IPS-NIHi7 (cell line): ENCODE results near the gene HK1.
"Not testable (repeated sequence)": the region's sequence is repeated elsewhere in the genome, so short reads cannot be mapped to it uniquely, and the experiment has no call there.

ENCODE experiments used
- DNase-seq: peaks from one replicate; pipeline ENCODE4 v3.0.0; 2012; ENCODE audit warnings: mixed read lengths; ENCODE audit errors: extremely low spot score

The HK1 gene

GRCh38 chr10:69254877-69255276 is 23.4 kb upstream of the HK1 start:
- no peak for DNase-seq

GRCh38 chr10:69259547-69260243 is 18.6 kb upstream of the HK1 start:
- DNase-seq, result no peak

- DNase-seq, result no peak
Observed at GRCh38 chr10:69261184-69261583, 17.1 kb upstream of the HK1 start.

GRCh38 chr10:69262292-69262751 is 16.0 kb upstream of the HK1 start:
- no peak for DNase-seq

GRCh38 chr10:69265521-69265920 is 12.8 kb upstream of the HK1 start:
- no peak for DNase-seq

GRCh38 chr10:69268761-69269416 is 9.4 kb upstream of the HK1 start:
- DNase-seq, result no peak

- DNase-seq, result no peak
Observed at GRCh38 chr10:69269761-69270160, 8.5 kb upstream of the HK1 start.

- DNase-seq, result no peak
Observed at GRCh38 chr10:69270990-69271389, 7.3 kb upstream of the HK1 start.

- no peak for DNase-seq
Observed at GRCh38 chr10:69272624-69273023, 5.7 kb upstream of the HK1 start.

GRCh38 chr10:69275444-69275843 is 2.9 kb upstream of the HK1 start:
- no peak for DNase-seq

GRCh38 chr10:69276503-69276902 is 1.8 kb upstream of the HK1 start:
- DNase-seq, result no peak

GRCh38 chr10:69279110-69279509 is 814 bp downstream of the HK1 start:
- DNase-seq, result no peak

- DNase-seq, result no peak
Observed at GRCh38 chr10:69281507-69282413, 3.5 kb downstream of the HK1 start.

GRCh38 chr10:69284402-69284801 is 6.1 kb downstream of the HK1 start:
- DNase-seq, result not testable (repeated sequence)

- DNase-seq, result no peak
Observed at GRCh38 chr10:69285699-69286098, 7.4 kb downstream of the HK1 start.

GRCh38 chr10:69287181-69287580 is 8.9 kb downstream of the HK1 start:
- no peak for DNase-seq

GRCh38 chr10:69290993-69291392 is 12.7 kb downstream of the HK1 start:
- no peak for DNase-seq

GRCh38 chr10:69292459-69292858 is 14.2 kb downstream of the HK1 start:
- DNase-seq, result no peak

GRCh38 chr10:69295027-69295636 is 16.8 kb downstream of the HK1 start:
- no peak for DNase-seq

GRCh38 chr10:69303632-69304051 is 25.3 kb downstream of the HK1 start:
- no peak for DNase-seq

- DNase-seq, result no peak
Observed at GRCh38 chr10:69306421-69306820, 28.1 kb downstream of the HK1 start.

GRCh38 chr10:69307434-69307833 is 29.1 kb downstream of the HK1 start:
- DNase-seq, result no peak
